Stimulated activated CD4-positive, alpha-beta T cell treated with anti-CD3 and anti-CD28 coated beads, TNF-alpha, amount 100 ng/mL, for 4 hours (primary cell): ENCODE data around the gene TKTL1.
"Not testable (repeated sequence)": the region's sequence is repeated elsewhere in the genome, so short reads cannot be mapped to it uniquely, and the experiment has no call there.

Experiments
- DNase-seq, 3 experiments: peaks; one replicate each; pipeline ENCODE4 v3.0.0-alpha.2; 2020; ENCODE audit warnings: low read depth in 3 of 3

TKTL1 gene

GRCh38 chrX:154343620-154344019 lies 48.0 kb downstream of the TKTL1 start:
- not testable (repeated sequence) for DNase-seq

DNA sequence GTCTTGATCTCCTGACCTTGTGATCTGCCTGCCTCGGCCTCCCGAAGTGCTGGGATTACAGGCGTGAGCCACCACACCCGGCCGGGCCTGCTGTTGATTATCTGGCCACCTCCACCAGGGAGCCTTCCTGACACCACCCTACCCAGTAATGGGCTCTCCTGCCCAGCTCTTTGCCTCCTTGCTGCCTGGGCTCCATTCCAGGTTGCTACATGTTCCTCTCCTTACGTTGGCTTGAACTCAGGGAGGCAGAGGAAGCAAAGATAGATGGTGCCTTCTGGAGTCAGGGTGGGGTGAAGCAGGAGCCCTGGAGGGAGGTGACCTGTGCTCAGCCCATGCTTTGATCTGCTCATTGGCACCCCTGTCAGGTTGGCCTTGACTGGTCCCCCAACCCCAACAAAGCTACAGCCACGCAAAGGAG lies 52.5 kb downstream of the TKTL1 start:
- no peak for DNase-seq

DNA sequence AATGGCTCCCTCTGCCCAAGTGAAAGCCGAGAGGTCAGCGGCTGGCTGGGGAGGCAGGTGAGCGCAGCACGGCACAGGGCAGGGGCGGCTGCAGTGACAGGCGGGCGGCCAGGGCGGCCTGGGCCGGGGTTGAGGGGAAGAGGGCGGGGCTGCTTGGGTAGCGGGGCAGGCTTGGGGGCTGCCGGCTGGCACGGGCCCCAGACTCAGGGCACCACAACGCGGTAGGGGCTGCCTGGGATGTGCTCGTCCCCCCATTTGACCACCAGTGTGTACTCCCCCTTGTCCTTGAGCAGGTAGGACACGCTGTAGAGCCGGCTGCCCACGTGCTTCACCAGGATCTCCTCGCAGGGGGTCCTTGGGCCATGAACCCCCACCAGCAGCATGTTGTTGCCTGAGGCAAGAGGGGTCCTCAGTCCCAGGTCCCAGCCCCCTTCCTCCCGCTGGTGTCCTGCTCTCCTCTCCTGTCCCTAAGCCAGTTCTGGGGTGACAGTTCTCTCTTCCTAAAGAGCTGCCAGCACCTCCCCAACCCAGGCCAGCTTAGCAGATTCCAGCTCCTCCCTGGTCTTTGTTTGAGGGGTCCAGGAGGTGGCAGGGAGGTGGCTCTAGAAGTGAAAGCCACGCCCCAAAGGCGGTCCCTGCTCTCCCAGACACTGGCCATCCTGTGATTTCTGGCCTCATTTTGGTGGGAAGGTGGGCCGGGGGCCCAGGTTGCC lies 53.2 kb downstream of the TKTL1 start:
- no peak for DNase-seq

DNA sequence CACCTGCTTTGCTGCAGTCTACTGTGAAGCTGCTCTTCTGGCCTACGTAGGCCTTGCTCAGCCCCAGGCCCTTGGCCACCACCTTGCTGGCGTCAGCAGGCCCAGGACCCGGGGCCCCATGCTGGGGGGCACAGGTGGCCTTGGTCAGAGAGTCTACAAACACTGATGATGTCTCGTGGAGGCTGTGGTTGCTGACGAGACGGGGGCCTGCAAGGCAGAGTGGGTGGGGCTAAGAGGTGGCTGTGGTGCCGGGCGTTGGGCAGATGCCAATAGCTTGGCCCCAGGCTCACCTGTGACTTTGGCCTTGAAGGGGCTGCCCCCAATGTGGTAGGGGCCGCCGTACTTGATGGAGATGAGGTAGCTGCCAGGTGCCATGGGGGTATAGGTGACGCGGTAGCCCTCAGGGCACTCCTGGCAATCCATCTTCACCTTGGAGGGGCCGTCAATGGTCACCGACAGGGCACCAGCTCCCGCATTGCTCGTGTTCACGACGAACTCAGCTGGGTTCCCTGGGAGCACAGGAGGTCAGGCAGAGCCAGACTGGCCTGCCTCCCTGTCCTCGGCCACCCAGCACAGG lies 53.9 kb downstream of the TKTL1 start:
- no peak for DNase-seq

GRCh38 chrX:154349979-154350378 lies 54.4 kb downstream of the TKTL1 start:
- DNase-seq = no peak

DNA sequence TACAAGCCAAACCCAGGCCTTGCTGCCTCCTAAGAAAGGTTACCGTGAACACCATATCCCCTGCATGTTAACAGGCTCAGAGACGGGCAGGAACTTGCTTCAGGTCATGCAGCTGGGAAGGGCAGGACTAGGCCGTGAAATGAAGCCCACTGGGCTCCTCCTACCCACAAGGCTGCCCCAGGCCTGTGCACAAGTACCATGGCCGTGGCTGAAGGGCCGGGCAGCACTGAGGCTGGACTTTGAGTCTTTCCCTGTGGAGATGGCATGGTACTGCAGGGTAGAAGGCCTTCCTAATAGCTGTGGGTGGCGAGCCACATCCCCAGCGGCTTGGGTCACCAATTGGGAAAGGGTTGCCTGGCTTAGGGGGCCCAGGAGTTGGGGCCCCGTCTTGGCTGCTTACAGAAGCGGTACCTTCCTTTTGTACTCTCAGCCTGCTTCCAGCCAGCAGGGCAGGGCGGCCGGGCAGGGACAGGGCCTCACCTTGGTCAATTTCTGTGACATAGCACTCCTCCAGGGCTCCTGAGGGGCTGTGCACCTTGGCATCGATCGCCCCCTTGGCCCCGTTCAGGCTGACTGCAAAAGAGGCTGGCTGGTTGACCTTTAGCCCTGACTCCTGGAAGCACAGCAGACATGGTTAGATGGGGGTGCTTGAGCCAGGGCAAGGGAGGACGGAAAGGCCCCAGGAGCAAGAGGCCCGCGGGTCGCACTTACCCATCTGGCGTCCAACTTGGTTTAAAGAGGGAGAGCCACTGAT lies 55.0 kb downstream of the TKTL1 start:
- no peak for DNase-seq

DNA sequence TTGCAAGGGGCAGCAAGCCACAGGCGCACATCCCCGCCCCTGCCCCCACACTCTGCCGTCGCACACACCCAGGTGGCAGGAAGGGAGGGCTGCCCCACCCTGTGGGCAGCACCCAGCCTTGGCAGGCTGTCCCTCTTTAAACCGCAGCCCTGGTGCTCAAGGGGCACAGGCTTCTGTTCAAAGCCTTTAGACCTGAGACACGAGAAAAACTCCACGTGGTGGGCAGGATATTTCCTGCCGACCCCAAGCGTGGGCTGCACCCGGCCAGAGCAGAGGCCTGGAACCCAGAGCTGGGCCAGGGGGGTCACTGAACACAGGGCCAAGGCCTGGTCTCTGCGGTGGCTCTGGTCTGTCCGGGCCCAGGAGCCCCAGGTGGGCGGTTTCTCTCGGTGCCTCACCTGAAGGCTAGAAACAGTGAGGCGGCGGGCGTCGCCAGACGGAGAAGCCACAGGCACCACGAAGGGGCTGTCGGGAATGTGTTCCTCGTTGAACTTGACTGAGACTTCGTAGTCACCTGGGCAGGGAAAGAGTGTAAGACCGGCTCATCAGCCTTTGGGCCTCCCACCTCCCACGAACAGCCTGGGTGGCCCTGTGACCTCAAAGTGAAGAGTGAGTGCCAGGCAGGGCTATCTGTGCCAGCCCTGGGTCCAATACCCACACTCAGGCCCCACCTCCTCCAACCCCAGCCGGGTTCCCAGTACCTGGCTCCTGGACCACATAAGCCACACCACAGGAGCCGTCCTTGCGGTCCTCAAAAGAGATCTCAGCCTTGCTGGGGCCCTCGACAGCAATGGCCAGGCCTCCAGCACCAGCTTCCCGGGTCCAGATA lies 55.8 kb downstream of the TKTL1 start:
- no peak for DNase-seq

DNA sequence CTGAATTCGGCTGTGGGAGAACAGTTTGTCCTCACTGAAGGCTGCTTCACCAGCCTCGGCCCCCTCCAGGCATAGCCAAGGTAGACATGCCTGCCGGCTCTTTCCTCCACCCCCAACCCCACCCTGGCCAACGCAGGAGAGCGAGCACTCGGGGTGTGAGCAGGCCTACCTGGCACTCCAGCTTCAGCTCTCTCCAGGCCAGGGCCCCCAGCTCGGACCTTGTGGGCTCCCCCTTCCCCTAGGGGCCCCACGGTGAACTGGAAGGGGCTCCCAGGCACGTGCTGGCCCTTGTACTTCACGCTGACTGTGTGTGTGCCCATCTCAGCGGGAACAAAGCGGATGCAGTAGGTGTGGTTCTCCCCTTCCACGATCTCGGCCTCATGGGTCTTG lies 56.4 kb downstream of the TKTL1 start:
- DNase-seq = no peak

DNA sequence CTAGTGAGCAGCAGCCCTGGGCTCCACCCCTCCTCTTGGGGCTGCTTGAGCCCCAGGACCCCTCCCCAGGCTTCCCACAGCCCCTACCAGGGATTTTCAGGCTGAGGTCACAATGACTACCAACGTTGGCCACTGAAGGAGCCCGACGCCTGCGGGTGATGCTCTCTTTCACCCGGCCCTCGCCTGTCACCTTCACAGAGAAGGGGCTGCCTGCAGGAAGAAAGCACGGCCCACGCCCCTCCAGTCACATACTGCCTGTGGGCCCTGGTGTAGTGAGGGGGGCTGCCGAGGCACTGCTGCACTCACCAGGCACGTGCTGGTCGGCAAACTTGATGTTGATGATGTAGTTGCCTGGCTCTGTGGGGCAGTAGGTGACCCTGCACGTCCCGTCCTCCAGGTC lies 56.9 kb downstream of the TKTL1 start:
- no peak for DNase-seq

DNA sequence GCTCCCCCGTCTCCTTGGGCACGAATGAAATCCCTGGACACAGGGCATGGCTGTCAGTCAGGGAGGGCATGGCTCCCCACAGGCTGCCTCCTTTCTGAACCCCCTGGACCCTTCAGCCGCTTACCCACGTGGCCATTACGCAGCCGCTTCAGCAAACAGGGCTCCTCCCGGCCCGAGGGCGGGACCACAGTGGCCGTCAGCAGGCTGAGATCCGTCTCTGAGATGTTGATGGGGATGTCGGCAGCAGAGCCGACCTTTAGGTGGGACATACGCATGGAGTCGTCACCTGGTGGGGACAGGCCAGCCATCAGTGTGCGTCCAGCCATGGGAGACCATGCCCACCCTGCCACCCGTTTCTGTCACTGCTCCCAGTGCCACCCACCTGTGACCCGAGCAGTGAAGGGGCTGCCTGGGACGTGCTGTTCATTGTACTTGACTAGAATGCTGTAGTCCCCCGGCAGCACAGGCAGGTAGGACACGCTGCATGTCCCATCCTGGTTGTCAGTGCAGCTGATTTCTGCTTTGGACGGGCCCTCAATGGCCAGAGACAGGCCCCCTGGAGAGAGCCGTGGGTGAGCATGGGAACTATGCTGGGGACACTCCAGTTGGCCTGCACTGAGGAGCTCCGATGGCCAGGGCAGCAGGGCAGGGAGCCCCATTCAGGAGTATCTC lies 57.7 kb downstream of the TKTL1 start:
- DNase-seq = no peak

GRCh38 chrX:154354013-154354412 lies 58.4 kb downstream of the TKTL1 start:
- no peak for DNase-seq

DNA sequence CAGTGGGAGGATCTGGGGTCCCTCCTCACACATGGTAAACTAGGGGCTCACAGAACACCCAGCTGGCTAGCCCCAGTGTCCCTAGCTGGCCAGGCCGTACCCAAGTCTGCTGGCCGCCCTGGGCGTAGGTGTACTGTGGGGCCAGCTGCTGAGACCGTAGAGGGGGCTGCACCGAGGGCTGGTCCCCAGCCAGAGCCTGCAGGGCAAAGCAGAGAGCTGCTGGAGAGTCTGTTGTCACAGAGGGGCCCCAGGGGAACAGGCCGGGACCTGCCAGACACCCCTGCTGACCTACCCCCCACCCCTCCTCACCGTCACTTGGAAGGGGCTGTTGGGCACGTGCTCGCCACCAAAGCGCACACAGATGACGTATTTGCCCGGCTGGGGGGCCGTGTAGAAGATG lies 58.9 kb downstream of the TKTL1 start:
- no peak for DNase-seq

- no peak for DNase-seq
Observed at GRCh38 chrX:154355094-154355775, 59.6 kb downstream of the TKTL1 start.

DNA sequence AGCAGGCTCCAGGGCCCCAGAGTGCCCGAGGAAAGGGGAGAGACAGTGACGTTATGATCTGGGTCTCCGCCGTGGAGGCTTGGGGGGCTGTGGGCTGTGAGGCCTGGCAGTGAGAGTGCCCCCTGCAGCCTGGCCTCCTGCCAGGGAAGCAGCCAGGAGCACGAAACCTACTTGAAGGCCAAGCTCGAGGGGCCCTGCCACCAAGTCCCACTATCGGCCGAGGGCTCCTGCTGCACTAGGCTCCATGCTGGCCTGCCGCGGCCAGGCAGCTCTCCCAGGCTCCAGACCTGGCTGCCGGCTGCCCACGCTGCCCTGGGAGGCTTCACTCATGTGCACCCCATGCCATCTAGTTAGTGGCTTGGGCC lies 60.2 kb downstream of the TKTL1 start:
- DNase-seq = no peak

DNA sequence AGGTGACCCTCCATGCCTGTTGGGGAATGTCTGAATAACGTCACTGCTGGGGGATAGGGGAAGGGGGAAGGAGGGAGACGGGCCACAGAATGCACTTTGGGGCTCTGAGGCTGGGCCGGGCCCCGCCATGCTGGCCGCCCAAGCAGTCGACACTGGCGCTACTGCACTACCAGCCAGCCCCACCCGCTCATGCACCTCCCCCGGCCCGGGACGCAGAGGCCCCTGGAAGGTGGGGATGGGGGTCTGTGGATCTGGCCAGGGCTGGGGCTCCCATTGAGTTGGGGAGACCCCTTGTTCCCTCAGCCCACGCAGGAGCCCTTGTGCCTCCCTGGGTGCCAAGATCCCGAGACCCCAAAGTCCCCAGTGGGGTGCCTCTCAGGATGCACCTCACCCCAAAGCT lies 61.0 kb downstream of the TKTL1 start:
- DNase-seq = no peak

GRCh38 chrX:154357205-154357604 lies 61.6 kb downstream of the TKTL1 start:
- no peak for DNase-seq

GRCh38 chrX:154358011-154358410 lies 62.4 kb downstream of the TKTL1 start:
- no peak for DNase-seq

DNA sequence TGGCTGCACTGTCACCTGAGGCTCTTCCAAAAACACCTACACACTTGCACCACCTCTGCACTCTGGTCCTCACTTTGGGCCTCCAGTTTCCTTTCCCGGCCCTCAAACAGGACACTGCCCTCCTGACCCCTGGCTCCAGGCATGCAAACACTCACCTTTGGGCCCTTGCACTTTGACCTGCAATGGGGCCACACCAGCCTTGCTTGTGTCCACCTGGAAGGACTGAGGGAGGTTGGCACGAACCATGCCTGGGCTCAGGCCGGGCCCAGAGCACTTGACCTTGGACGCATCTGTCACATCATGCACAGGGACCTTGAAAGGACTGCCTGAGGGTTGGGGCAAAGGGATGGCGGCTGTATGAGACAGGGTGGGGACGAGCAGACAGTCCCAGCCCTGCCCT lies 63.2 kb downstream of the TKTL1 start:
- DNase-seq = no peak

DNA sequence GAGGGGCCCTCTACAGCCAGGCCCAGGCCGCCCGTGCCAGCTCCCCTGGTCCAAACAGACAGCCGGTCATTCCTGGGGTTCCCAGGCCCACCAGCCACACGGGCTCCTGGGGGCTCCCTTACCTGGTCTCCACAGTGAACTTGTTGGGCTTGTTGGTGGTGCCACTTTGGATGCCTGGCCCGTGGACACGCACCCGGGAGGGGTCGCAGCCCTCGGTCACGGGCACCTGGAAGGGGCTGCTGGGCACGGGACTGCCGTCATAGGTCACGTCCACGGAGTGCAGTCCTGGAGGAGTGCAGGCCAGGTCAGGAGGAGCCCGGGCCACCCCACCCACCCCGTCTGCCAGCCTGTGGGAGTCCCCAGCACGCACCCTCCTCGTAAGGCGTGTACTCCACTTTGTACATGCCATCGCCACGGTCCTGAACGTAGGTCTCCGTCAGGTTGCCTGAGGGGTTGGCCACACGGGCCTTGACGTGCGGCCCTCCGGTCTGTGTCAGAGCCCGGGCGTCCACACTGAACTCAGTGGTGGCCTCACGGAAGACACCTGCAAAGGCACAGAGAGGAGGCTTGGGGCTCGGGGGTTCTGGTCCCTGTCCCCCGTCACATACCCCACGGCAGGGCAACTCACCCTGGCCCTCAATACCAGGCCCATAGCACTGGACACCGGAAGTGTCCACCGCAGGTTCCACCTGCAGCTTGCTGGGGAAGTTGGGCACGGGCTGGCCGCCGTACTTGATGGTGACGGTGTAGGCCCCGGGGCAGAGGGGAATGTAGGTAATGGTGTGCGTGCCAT lies 64.0 kb downstream of the TKTL1 start:
- no peak for DNase-seq

- DNase-seq = no peak
Observed at GRCh38 chrX:154360155-154360713, 64.6 kb downstream of the TKTL1 start.
